A549 (cell line): Measurements from ENCODE around the gene PLEKHH1. TPM values are rescaled to one million over a fixed set of nuclear protein-coding genes. Genes with fewer than 3 reads are reported as not detected.

ENCODE experiments used
- ATAC-seq, 2 experiments: fragments of 200-7000 bp in 1 of 2; fragments of >200 bp in 1 of 2; cut with Nextera tagmentation in 1 of 2; cut with Tn5 transposase in 1 of 2; 3 replicates each; pipeline versions ENCODE4 v1.8.0 to v1.9.1; 2018 to 2020; ENCODE audit warnings: mild to moderate bottlenecking in 1 of 2, moderate library complexity in 1 of 2
- CTCF ChIA-PET: fragments of 300-600 bp; sonication (Branson Sonifier 250); formaldehyde crosslinking; extraction: SDS; loops from one replicate; lab custom pipeline; 2021; ENCODE audit warnings: antibody characterized with exemption, inconsistent platforms; lab: Yijun Ruan, JAX
- POLR2A ChIA-PET: fragments of 350-600 bp; formaldehyde crosslinking; extraction: SDS; loops from one replicate; lab custom pipeline; 2021; ENCODE audit warnings: antibody characterized with exemption, inconsistent platforms; lab: Yijun Ruan, JAX
- DNase-seq, 2 experiments: peaks; one replicate each; pipeline versions ENCODE4 v3.0.0 to v3.0.0-alpha.2; 2011 to 2016; ENCODE audit warnings: low read depth in 1 of 2, low spot score in 1 of 2
- FAIRE-seq: peaks from 2 replicates; lab custom pipeline; 2011; peaks lifted over from hg19 to GRCh38; lab: Jason Lieb, UNC
- H3K27ac ChIP-seq, 2 experiments: fragments of >200 bp; sonication (Bioruptor Twin); formaldehyde crosslinking; 3 replicates each; pipeline ENCODE4 v1.5.1; 2016 to 2017
- H3K4me1 ChIP-seq: fragments of >200 bp; sonication (Bioruptor Twin); formaldehyde crosslinking; 3 replicates; pipeline ENCODE4 v1.6.1; 2016
- H3K4me2 ChIP-seq: fragments of >200 bp; sonication (Bioruptor Twin); formaldehyde crosslinking; 3 replicates; pipeline ENCODE4 v1.6.1; 2016
- H3K4me3 ChIP-seq: fragments of >200 bp; sonication (Bioruptor Twin); formaldehyde crosslinking; 3 replicates; pipeline ENCODE4 v1.5.1; 2016
- H3K9me3 ChIP-seq: fragments of >200 bp; sonication (Bioruptor Twin); formaldehyde crosslinking; 3 replicates; pipeline ENCODE4 v1.6.1; 2016
- BHLHE40 ChIP-seq: IDR thresholded peaks from 2 replicates; pipeline ENCODE4 v1.6.1; 2012; ENCODE audit warnings: low read depth, low read length, inconsistent platforms
- CBX2 ChIP-seq: fragments of 200-600 bp; sonication (generic); IDR thresholded peaks from 2 replicates; pipeline ENCODE4 v1.6.1; 2016; ENCODE audit warnings: low read depth, mild to moderate bottlenecking, borderline replicate concordance
- CEBPB ChIP-seq, 2 experiments: fragments of >200 bp in 1 of 2; sonication (Bioruptor Twin) in 1 of 2; formaldehyde crosslinking in 1 of 2; IDR thresholded peaks; 2 replicates each; pipeline ENCODE4 v1.6.1; 2012 to 2016
- CHD2 ChIP-seq: fragments of 150-350 bp; IDR thresholded peaks from 2 replicates; pipeline ENCODE4 v1.6.1; 2014; ENCODE audit warnings: low read length; ENCODE audit not compliant: partially characterized antibody
- CHD4 ChIP-seq: fragments of 200-600 bp; sonication (generic); IDR thresholded peaks from 2 replicates; pipeline ENCODE4 v1.6.1; 2016; ENCODE audit warnings: antibody characterized with exemption, mild to moderate bottlenecking, borderline replicate concordance
- EHMT2 ChIP-seq: fragments of 200-600 bp; sonication (generic); IDR thresholded peaks from 2 replicates; pipeline ENCODE4 v1.6.1; 2016; ENCODE audit warnings: antibody characterized with exemption, low read depth, mild to moderate bottlenecking, moderate library complexity
- EP300 ChIP-seq, 2 experiments: fragments of >200 bp; sonication (Bioruptor Twin); formaldehyde crosslinking; IDR thresholded peaks; 2 replicates in 1 of 2; 3 replicates in 1 of 2; pipeline ENCODE4 v1.6.1; 2016 to 2017
- ESRRA ChIP-seq: fragments of 150-350 bp; IDR thresholded peaks from 2 replicates; pipeline ENCODE4 v1.6.1; 2014; ENCODE audit warnings: mild to moderate bottlenecking, low read length, borderline replicate concordance
- FOSL2 ChIP-seq, 2 experiments: fragments of 450-650 bp in 1 of 2; fragments of >200 bp in 1 of 2; sonication (Bioruptor Twin) in 1 of 2; formaldehyde crosslinking; IDR thresholded peaks; 2 replicates each; pipeline versions ENCODE4 v1.5.0 to v1.6.1; 2016 to 2020; ENCODE audit warnings: mild to moderate bottlenecking in 1 of 2, moderate library complexity in 1 of 2
- HES2 ChIP-seq: fragments of >200 bp; sonication (Bioruptor Twin); formaldehyde crosslinking; IDR thresholded peaks from 2 replicates; pipeline ENCODE4 v1.6.1; 2016
- HOXA7 ChIP-seq: fragments of 250-450 bp; sonication (Bioruptor Pico); IDR thresholded peaks from 2 replicates; pipeline ENCODE4 v1.5.0; 2020; ENCODE audit warnings: mild to moderate bottlenecking, moderate library complexity
- JUNB ChIP-seq: fragments of >200 bp; sonication (Bioruptor Twin); formaldehyde crosslinking; IDR thresholded peaks from 2 replicates; pipeline ENCODE4 v1.6.1; 2016
- KDM1A ChIP-seq: fragments of 200-600 bp; sonication (generic); IDR thresholded peaks from 2 replicates; pipeline ENCODE4 v1.6.1; 2016; ENCODE audit warnings: low read depth, mild to moderate bottlenecking
- MAX ChIP-seq: IDR thresholded peaks from 2 replicates; pipeline ENCODE4 v1.6.1; 2012
- PHF8 ChIP-seq: fragments of 200-600 bp; sonication (generic); IDR thresholded peaks from 2 replicates; pipeline ENCODE4 v1.6.1; 2016; ENCODE audit warnings: low read depth, mild to moderate bottlenecking, antibody characterized with exemption, moderate library complexity, borderline replicate concordance
- SMC3 ChIP-seq: fragments of >200 bp; sonication (Bioruptor Twin); formaldehyde crosslinking; IDR thresholded peaks from 3 replicates; pipeline ENCODE4 v1.6.1; 2018; ENCODE audit warnings: inconsistent platforms
- USF2 ChIP-seq: fragments of 450-650 bp; IDR thresholded peaks from 2 replicates; pipeline ENCODE4 v1.6.1; 2014; ENCODE audit warnings: antibody characterized with exemption
- ZFP36 ChIP-seq: fragments of 450-650 bp; IDR thresholded peaks from 2 replicates; pipeline ENCODE4 v1.6.1; 2014; ENCODE audit warnings: borderline replicate concordance; ENCODE audit not compliant: partially characterized antibody
- ZSCAN20 ChIP-seq: fragments of 250-450 bp; sonication (Bioruptor Pico); IDR thresholded peaks from 2 replicates; pipeline ENCODE4 v1.8.0; 2022; ENCODE audit warnings: mild to moderate bottlenecking, moderate library complexity
- WGBS: methylation state at CpG from one replicate; pipeline ENCODE4 v1.1.6; 2017; ENCODE audit errors: missing lambda C conversion rate; 5-methylcytosine and 5-hydroxymethylcytosine counted together
- polyA plus RNA-seq, 4 experiments: library from polyadenylated mRNA; depleted of rRNA in 3 of 4; stranded (reverse); fragments of >200 nt; fragmentation: RNase III in 1 of 4; extraction: RNeasy Plus Mini Kit Qiagen cat#74134 plus additional on column Dnase treatment in 1 of 4; gene quantifications; 2 replicates in 3 of 4; 3 replicates in 1 of 4; pipeline ENCODE4 v1.2.3, GENCODE V29; 2011 to 2017
- TF ChIP-seq, protein P1 (sequence below): fragments of 200-600 bp; sonication (generic); IDR thresholded peaks from 2 replicates; pipeline ENCODE4 v1.6.1; 2016; ENCODE audit warnings: antibody characterized with exemption, mild to moderate bottlenecking, moderate library complexity
- TF ChIP-seq, protein P2 (sequence below): fragments of 250-450 bp; sonication (Bioruptor Pico); IDR thresholded peaks from 2 replicates; pipeline ENCODE4 v1.5.0; 2021; ENCODE audit warnings: mild to moderate bottlenecking, moderate library complexity, borderline replicate concordance
- TF ChIP-seq, protein P3 (sequence below): fragments of 250-450 bp; sonication (Bioruptor Pico); IDR thresholded peaks from 2 replicates; pipeline ENCODE4 v1.5.0; 2020; ENCODE audit warnings: low read depth, mild to moderate bottlenecking, moderate library complexity

Gene PLEKHH1
- polyA plus RNA-seq, 2 of the 4 experiments (the other 2 are of a cell fraction): 3.5 to 5.1 TPM

- ATAC-seq: no peak
- Histone ChIP-seq H3K27ac (no peak overlapping the region), H3K4me2 (no peak overlapping the region), H3K9me3 (no peaks in the 10 kb centered on the region), H3K4me3 (no peak overlapping the region), H3K4me1 (no peaks in the 10 kb centered on the region)
- no peak for DNase-seq
- POLR2A ChIA-PET: no interaction called here
- no peak for TF ChIP-seq JUNB
- TF ChIP-seq FOSL2 (IDR thresholded peaks at IDR 0.05): no peak
- no peak for TF ChIP-seq FOSL2 (CRISPR knock-in tag; IDR thresholded peaks at IDR 0.05)
- TF ChIP-seq CEBPB (IDR thresholded peaks at IDR 0.05): no peak
- no peak for TF ChIP-seq SMC3
- no peak for TF ChIP-seq EHMT2
- no peak for TF ChIP-seq HES2
- TF ChIP-seq, protein P1, sequence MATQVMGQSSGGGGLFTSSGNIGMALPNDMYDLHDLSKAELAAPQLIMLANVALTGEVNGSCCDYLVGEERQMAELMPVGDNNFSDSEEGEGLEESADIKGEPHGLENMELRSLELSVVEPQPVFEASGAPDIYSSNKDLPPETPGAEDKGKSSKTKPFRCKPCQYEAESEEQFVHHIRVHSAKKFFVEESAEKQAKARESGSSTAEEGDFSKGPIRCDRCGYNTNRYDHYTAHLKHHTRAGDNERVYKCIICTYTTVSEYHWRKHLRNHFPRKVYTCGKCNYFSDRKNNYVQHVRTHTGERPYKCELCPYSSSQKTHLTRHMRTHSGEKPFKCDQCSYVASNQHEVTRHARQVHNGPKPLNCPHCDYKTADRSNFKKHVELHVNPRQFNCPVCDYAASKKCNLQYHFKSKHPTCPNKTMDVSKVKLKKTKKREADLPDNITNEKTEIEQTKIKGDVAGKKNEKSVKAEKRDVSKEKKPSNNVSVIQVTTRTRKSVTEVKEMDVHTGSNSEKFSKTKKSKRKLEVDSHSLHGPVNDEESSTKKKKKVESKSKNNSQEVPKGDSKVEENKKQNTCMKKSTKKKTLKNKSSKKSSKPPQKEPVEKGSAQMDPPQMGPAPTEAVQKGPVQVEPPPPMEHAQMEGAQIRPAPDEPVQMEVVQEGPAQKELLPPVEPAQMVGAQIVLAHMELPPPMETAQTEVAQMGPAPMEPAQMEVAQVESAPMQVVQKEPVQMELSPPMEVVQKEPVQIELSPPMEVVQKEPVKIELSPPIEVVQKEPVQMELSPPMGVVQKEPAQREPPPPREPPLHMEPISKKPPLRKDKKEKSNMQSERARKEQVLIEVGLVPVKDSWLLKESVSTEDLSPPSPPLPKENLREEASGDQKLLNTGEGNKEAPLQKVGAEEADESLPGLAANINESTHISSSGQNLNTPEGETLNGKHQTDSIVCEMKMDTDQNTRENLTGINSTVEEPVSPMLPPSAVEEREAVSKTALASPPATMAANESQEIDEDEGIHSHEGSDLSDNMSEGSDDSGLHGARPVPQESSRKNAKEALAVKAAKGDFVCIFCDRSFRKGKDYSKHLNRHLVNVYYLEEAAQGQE: no peak
- TF ChIP-seq ZFP36: no peak
- TF ChIP-seq HOXA7 (CRISPR knock-in tag): no peak
- TF ChIP-seq CHD2: no peak
- TF ChIP-seq EP300 (IDR thresholded peaks at IDR 0.05): no peak
- TF ChIP-seq ZSCAN20: no peak
- no peak for TF ChIP-seq BHLHE40
- WGBS: 75% methylated on average over 9 of the region's 11 CpGs
- no peak for FAIRE-seq
- CTCF ChIA-PET: interaction anchor here (1.8 to 31.9 kb wide), 7 partner anchors 11 to 146 kb away, joined by 8 to 517 read pairs (median 73); partner anchors contain the start of gene PLEKHH1
These were observed 36.0 kb downstream of the PLEKHH1 start for GRCh38 chr14:67569011-67569650.

DNA sequence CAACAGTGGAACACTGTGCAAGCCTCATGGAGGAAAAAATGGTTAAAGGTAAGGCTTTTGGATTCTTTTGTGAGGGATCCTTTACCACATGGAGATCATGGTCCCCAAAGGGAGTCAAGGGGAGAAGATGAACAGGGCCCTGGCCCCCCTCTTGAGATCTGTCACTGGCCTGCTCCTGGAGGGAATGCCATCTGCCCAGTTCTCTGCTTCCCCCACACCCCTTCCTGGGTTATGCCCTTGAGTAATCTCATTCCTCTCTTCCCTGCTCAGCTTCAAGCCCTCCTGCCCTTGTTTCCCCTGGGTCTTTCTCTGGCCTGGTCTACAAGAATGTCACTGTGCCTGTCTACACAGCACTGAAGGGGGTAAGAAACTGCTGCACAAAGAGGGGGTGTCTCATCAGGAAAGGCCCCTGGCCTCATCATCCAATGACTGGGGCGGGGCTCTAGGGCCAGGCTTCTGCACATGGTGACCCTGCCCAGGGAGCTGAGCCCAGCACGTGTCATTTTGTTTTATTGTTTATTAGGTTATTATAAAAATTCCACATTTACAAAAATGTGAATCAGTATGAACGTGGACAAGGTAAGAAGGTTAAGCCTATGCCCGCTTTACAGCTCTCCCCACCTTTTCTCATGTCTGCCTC is 36.7 kb downstream of the PLEKHH1 start:
- H3K4me3 ChIP-seq: no peak overlapping the region
- H3K4me2 ChIP-seq: no peak overlapping the region
- no peaks in the 10 kb centered on the region for H3K9me3 ChIP-seq
- CTCF ChIA-PET: interaction anchor here (0.6 to 31.9 kb wide), 12 partner anchors 11 to 1422 kb away, joined by 3 to 517 read pairs (median 16); partner anchors contain the start of gene PLEKHH1
- ATAC-seq (no peak), DNase-seq (no peak), FAIRE-seq (no peak)
- no peak overlapping the region for H3K27ac ChIP-seq
- POLR2A ChIA-PET: no interaction called here
- no peak for TF ChIP-seq USF2
- no peak for TF ChIP-seq CHD4
- TF ChIP-seq EP300 (IDR thresholded peaks at IDR 0.05): no peak
- no peak for TF ChIP-seq MAX
- TF ChIP-seq CBX2: no peak
- no peak for TF ChIP-seq ESRRA
- TF ChIP-seq, protein P2, sequence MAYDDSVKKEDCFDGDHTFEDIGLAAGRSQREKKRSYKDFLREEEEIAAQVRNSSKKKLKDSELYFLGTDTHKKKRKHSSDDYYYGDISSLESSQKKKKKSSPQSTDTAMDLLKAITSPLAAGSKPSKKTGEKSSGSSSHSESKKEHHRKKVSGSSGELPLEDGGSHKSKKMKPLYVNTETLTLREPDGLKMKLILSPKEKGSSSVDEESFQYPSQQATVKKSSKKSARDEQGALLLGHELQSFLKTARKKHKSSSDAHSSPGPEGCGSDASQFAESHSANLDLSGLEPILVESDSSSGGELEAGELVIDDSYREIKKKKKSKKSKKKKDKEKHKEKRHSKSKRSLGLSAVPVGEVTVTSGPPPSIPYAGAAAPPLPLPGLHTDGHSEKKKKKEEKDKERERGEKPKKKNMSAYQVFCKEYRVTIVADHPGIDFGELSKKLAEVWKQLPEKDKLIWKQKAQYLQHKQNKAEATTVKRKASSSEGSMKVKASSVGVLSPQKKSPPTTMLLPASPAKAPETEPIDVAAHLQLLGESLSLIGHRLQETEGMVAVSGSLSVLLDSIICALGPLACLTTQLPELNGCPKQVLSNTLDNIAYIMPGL (CRISPR knock-in tag): no peak
- TF ChIP-seq, protein P3, sequence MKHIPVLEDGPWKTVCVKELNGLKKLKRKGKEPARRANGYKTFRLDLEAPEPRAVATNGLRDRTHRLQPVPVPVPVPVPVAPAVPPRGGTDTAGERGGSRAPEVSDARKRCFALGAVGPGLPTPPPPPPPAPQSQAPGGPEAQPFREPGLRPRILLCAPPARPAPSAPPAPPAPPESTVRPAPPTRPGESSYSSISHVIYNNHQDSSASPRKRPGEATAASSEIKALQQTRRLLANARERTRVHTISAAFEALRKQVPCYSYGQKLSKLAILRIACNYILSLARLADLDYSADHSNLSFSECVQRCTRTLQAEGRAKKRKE (CRISPR knock-in tag): no peak
- TF ChIP-seq KDM1A: no peak
- no peak for TF ChIP-seq PHF8
- no peaks in the 10 kb centered on the region for H3K4me1 ChIP-seq
- WGBS: 74% methylated on average over 4 of the region's 4 CpGs
